GM12873 (cell line): Measurements from ENCODE around the gene SDK2.

Experiments used
- CTCF ChIP-seq: IDR thresholded peaks from 2 replicates; pipeline ENCODE4 v1.5.1; 2012; ENCODE audit warnings: low read depth, mild to moderate bottlenecking, moderate library complexity, low read length, control low read depth; ENCODE audit not compliant: insufficient read depth; ENCODE audit errors: missing control alignments

The SDK2 gene

GRCh38 chr17:73309727-73310596 lies 334.3 kb downstream of the SDK2 start:
- TF ChIP-seq CTCF, result no peak

- no peak for TF ChIP-seq CTCF
These were observed 336.0 kb downstream of the SDK2 start for GRCh38 chr17:73308017-73308823.

GRCh38 chr17:73307130-73307529 lies 337.1 kb downstream of the SDK2 start:
- TF ChIP-seq CTCF, result no peak

- TF ChIP-seq CTCF, result no peak
These were observed 338.1 kb downstream of the SDK2 start for GRCh38 chr17:73305845-73306836.

- no peak for TF ChIP-seq CTCF
These were observed 339.1 kb downstream of the SDK2 start for GRCh38 chr17:73304971-73305812.

GRCh38 chr17:73304438-73304837 lies 339.8 kb downstream of the SDK2 start:
- TF ChIP-seq CTCF, result no peak
